ENCODE measurements around the gene ZFR2. TPM values are rescaled to one million over a fixed set of nuclear protein-coding genes. Genes with fewer than 3 reads are reported as not detected.
"Not testable (repeated sequence)": the region's sequence is repeated elsewhere in the genome, so short reads cannot be mapped to it uniquely, and the experiment has no call there.

Gene ZFR2
- total RNA-seq, 4 donors from 2014 or later, result not detected

GRCh38 chr19:3769494-3769893 is 99.3 kb downstream of the ZFR2 start:
- no peak for DNase-seq
- Histone ChIP-seq H3K27ac (no peak overlapping the region), H3K27me3 (no peaks in the 10 kb centered on the region), H3K4me1 (no peaks in the 10 kb centered on the region), H3K36me3 (no peaks in the 10 kb centered on the region), H3K9me3 (no peaks in the 10 kb centered on the region), H3K4me3 (no peak overlapping the region)
- intact Hi-C loops (cut with DNase I; ENCODE audit: low total_unique reads), result no loop called here
- no peak for TF ChIP-seq CTCF (IDR thresholded peaks at IDR 0.05)
- TF ChIP-seq POLR2A (IDR thresholded peaks at IDR 0.05), result no peak

- no peak overlapping the region for H3K4me3 ChIP-seq
These were observed 100.1 kb downstream of the ZFR2 start for GRCh38 chr19:3768748-3769099.

GRCh38 chr19:3768015-3768747 is 100.7 kb downstream of the ZFR2 start:
- TF ChIP-seq POLR2A (IDR thresholded peaks at IDR 0.05) (no peak), CTCF (IDR thresholded peaks at IDR 0.05) (no peak)
- no peaks in the 10 kb centered on the region for H3K9me3 ChIP-seq
- H3K36me3 ChIP-seq, result no peaks in the 10 kb centered on the region
- no peak overlapping the region for H3K27ac ChIP-seq
- no peak overlapping the region for H3K4me3 ChIP-seq
- intact Hi-C loops (cut with DNase I; ENCODE audit: low total_unique reads), result no loop called here
- H3K27me3 ChIP-seq, result no peaks in the 10 kb centered on the region
- H3K4me1 ChIP-seq, result no peaks in the 10 kb centered on the region
- DNase-seq, result no peak

More at GRCh38 chr19:3768748-3769099, 100.1 kb downstream of the ZFR2 start:
- no peak overlapping the region for H3K27ac ChIP-seq
- no peak for DNase-seq
- no peaks in the 10 kb centered on the region for H3K9me3 ChIP-seq
- TF ChIP-seq POLR2A (IDR thresholded peaks at IDR 0.05) (no peak), CTCF (IDR thresholded peaks at IDR 0.05) (no peak)
- intact Hi-C loops (cut with DNase I; ENCODE audit: low total_unique reads), result no loop called here
- H3K4me1 ChIP-seq, result no peaks in the 10 kb centered on the region
- no peaks in the 10 kb centered on the region for H3K27me3 ChIP-seq
- no peaks in the 10 kb centered on the region for H3K36me3 ChIP-seq

GRCh38 chr19:3767050-3767449 is 101.8 kb downstream of the ZFR2 start:
- Histone ChIP-seq H3K27ac (no peak overlapping the region), H3K9me3 (no peaks in the 10 kb centered on the region), H3K36me3 (no peaks in the 10 kb centered on the region), H3K27me3 (no peaks in the 10 kb centered on the region), H3K4me1 (no peaks in the 10 kb centered on the region), H3K4me3 (no peak overlapping the region)
- no peak for DNase-seq
- intact Hi-C loops (cut with DNase I; ENCODE audit: low total_unique reads), result no loop called here
- no peak for TF ChIP-seq POLR2A (IDR thresholded peaks at IDR 0.05)
- no peak for TF ChIP-seq CTCF (IDR thresholded peaks at IDR 0.05)

GRCh38 chr19:3766520-3766919 is 102.3 kb downstream of the ZFR2 start:
- Histone ChIP-seq H3K9me3 (no peaks in the 10 kb centered on the region), H3K4me1 (no peaks in the 10 kb centered on the region), H3K4me3 (no peak overlapping the region), H3K36me3 (no peaks in the 10 kb centered on the region), H3K27me3 (no peaks in the 10 kb centered on the region), H3K27ac (no peak overlapping the region)
- intact Hi-C loops (cut with DNase I; ENCODE audit: low total_unique reads), result no loop called here
- TF ChIP-seq CTCF (IDR thresholded peaks at IDR 0.05) (no peak), POLR2A (IDR thresholded peaks at IDR 0.05) (no peak)
- no peak for DNase-seq

GRCh38 chr19:3765757-3766156 is 103.1 kb downstream of the ZFR2 start:
- H3K9me3 ChIP-seq; H3K36me3 ChIP-seq; DNase-seq; H3K27ac ChIP-seq; H3K27me3 ChIP-seq; intact Hi-C loops (cut with DNase I; ENCODE audit: low total_unique reads); H3K4me3 ChIP-seq; H3K4me1 ChIP-seq: not testable (repeated sequence)
